HepG2 (cell line): ENCODE results near the gene CNOT8. TPM values are rescaled to one million over a fixed set of nuclear protein-coding genes. Genes with fewer than 3 reads are reported as not detected.

ENCODE experiments used
- BRCA1 ChIP-seq: sonication (generic); formaldehyde crosslinking; IDR thresholded peaks from 2 replicates; pipeline ENCODE4 v1.4.0; 2020; ENCODE audit warnings: missing genetic modification reagents
- ELF1 ChIP-seq: sonication (generic); formaldehyde crosslinking; IDR thresholded peaks from 2 replicates; pipeline ENCODE4 v1.4.0; 2020; ENCODE audit warnings: missing genetic modification reagents
- ETV5 ChIP-seq: IDR thresholded peaks from 2 replicates; pipeline ENCODE4 v1.6.1; 2018; ENCODE audit warnings: missing biosample characterization, missing genetic modification reagents, inconsistent platforms, borderline replicate concordance
- FOXM1 ChIP-seq: sonication (generic); formaldehyde crosslinking; IDR thresholded peaks from 2 replicates; pipeline ENCODE4 v1.5.0; 2020; ENCODE audit warnings: missing genetic modification reagents
- GLI4 ChIP-seq: sonication (generic); formaldehyde crosslinking; IDR thresholded peaks from 2 replicates; pipeline ENCODE4 v1.5.1; 2020; ENCODE audit warnings: missing genetic modification reagents, mild to moderate bottlenecking, moderate library complexity, borderline replicate concordance
- NFIB ChIP-seq: sonication (generic); formaldehyde crosslinking; IDR thresholded peaks from 2 replicates; pipeline ENCODE4 v1.9.0; 2021; ENCODE audit warnings: missing genetic modification reagents, mild to moderate bottlenecking, borderline replicate concordance
- NFYB ChIP-seq: sonication (generic); formaldehyde crosslinking; IDR thresholded peaks from 2 replicates; pipeline ENCODE4 v1.4.0; 2020; ENCODE audit warnings: missing genetic modification reagents
- SMAD9 ChIP-seq: sonication (generic); formaldehyde crosslinking; IDR thresholded peaks from 2 replicates; pipeline ENCODE4 v1.5.1; 2020; ENCODE audit warnings: mild to moderate bottlenecking, missing genetic modification reagents
- TBL1XR1 ChIP-seq: fragments of 150-350 bp; IDR thresholded peaks from 2 replicates; pipeline ENCODE4 v1.6.1; 2014; ENCODE audit warnings: borderline replicate concordance, low read length; ENCODE audit not compliant: partially characterized antibody
- ZC3H13 ChIP-seq: sonication (generic); formaldehyde crosslinking; IDR thresholded peaks from 2 replicates; pipeline ENCODE4 v1.8.1; 2023; ENCODE audit warnings: mild to moderate bottlenecking, missing genetic modification reagents, moderate library complexity
- ZMYM3 ChIP-seq: sonication (generic); formaldehyde crosslinking; IDR thresholded peaks from 2 replicates; pipeline ENCODE4 v1.5.1; 2020; ENCODE audit warnings: mild to moderate bottlenecking, missing genetic modification reagents
- ZNF160 ChIP-seq: sonication (generic); formaldehyde crosslinking; IDR thresholded peaks from 2 replicates; pipeline ENCODE4 v1.8.0; 2022; ENCODE audit warnings: mild to moderate bottlenecking, inconsistent platforms, missing genetic modification reagents
- ZNF253 ChIP-seq: sonication (generic); formaldehyde crosslinking; IDR thresholded peaks from 2 replicates; pipeline ENCODE4 v1.8.0; 2022; ENCODE audit warnings: mild to moderate bottlenecking, missing genetic modification reagents, borderline replicate concordance
- ZNF33B ChIP-seq: sonication (generic); formaldehyde crosslinking; IDR thresholded peaks from 2 replicates; pipeline ENCODE4 v1.5.1; 2020; ENCODE audit warnings: mild to moderate bottlenecking, missing genetic modification reagents
- ZNF501 ChIP-seq: sonication (generic); formaldehyde crosslinking; IDR thresholded peaks from 2 replicates; pipeline ENCODE4 v1.5.1; 2020; ENCODE audit warnings: mild to moderate bottlenecking, moderate library complexity, missing genetic modification reagents
- ZNF615 ChIP-seq: sonication (generic); formaldehyde crosslinking; IDR thresholded peaks from 2 replicates; pipeline ENCODE4 v1.5.0; 2020; ENCODE audit warnings: mild to moderate bottlenecking, missing genetic modification reagents, borderline replicate concordance
- polyA plus RNA-seq, 8 experiments: library from polyadenylated mRNA; depleted of rRNA in 3 of 8; stranded (reverse) in 7 of 8; unstranded in 1 of 8; fragments of >200 nt; fragmentation: Illumina TruSeq in 4 of 8; extraction: Trizol in 4 of 8; gene quantifications; 2 replicates each; pipeline versions ENCODE4 v1.2.1 to v1.2.3, GENCODE V29; 2011 to 2016; ENCODE audit warnings: low read depth in 4 of 8, missing spikeins in 1 of 8, mixed read lengths in 1 of 8; ENCODE audit not compliant: insufficient read depth in 1 of 8
- total RNA-seq, 5 experiments: library from RNA; depleted of rRNA; stranded (reverse); fragments of >200 nt; fragmentation: Illumina TruSeq; extraction: Trizol; gene quantifications; 2 replicates each; pipeline ENCODE4 v1.2.3, GENCODE V29; 2016; ENCODE audit warnings: low read depth in 1 of 5
- TF ChIP-seq, protein P1 (sequence below): sonication (generic); formaldehyde crosslinking; conservative IDR thresholded peaks from 2 replicates; pipeline ENCODE4 v1.4.0; 2020; ENCODE audit warnings: mild to moderate bottlenecking, missing genetic modification reagents, moderate library complexity
- TF ChIP-seq, protein P2 (sequence below): sonication (generic); formaldehyde crosslinking; IDR thresholded peaks from 2 replicates; pipeline ENCODE4 v1.4.0; 2020; ENCODE audit warnings: mild to moderate bottlenecking, missing genetic modification reagents
- TF ChIP-seq, protein P3 (sequence below): sonication (generic); formaldehyde crosslinking; IDR thresholded peaks from 2 replicates; pipeline ENCODE4 v1.4.0; 2020; ENCODE audit warnings: missing genetic modification reagents, borderline replicate concordance

CNOT8 gene
- total and polyA plus RNA-seq, 2 of the 13 experiments (the other 11 are each of a cell fraction or from before 2014, with no cell fraction given): 37.1 to 74.9 TPM

DNA sequence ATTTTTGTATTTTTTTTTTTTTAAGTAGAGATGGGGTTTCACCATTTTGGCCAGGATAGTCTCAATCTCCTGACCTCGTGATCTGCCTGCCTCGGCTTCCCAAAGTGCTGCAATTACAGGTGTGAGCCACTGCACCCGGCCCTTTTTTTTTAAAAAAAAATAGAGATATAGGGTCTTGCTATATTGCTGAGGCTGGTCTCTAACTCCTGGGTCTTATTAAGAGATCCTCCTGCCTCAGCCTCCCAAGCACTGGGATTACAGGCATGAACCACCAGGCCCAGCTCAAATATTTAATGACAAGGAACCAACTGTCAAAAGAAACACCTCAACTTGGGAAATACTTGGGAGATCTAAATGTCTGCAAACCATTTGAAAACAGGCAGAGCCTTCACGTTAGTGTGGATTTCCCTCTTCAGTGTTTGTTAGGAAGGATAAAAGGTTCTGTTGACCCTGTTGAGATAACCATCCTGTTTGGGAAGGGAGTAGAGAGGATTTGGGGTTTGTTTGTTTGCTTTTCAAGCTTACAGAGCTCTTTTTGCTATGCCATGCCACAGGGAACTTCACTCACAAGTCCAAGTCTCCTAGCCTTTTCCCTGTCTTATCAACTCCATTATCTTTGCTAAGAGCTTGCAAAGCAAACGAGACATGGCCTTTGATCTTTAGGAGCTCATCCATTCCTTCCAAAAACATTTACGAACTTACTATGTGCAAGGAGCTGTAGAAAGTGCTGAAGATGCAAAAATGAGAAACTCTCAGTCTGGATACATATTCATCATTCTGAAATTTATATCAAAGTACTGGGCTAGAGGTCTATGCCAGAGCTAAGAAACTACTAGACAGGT lies 15.5 kb upstream of the CNOT8 start (continued):
- TF ChIP-seq ELF1 (CRISPR knock-in tag) (no peak; the same call in 1 of the 2 replicates), ZNF33B (CRISPR knock-in tag) (no peak), ZC3H13 (no peak), GLI4 (no peak), ZMYM3 (CRISPR knock-in tag) (peak; percentile 44; the same call in 1 of the 2 replicates), ETV5 (CRISPR knock-in tag) (peak; percentile 94), SMAD9 (CRISPR knock-in tag) (no peak), NFYB (CRISPR knock-in tag) (no peak), ZNF501 (CRISPR knock-in tag) (no peak), FOXM1 (CRISPR knock-in tag) (no peak), TBL1XR1 (no peak), ZNF160 (CRISPR knock-in tag) (no peak; the same call in 1 of the 2 replicates), NFIB (no peak), ZNF615 (CRISPR knock-in tag) (no peak), BRCA1 (no peak), ZNF253 (CRISPR knock-in tag) (no peak)
- TF ChIP-seq, protein P1, sequence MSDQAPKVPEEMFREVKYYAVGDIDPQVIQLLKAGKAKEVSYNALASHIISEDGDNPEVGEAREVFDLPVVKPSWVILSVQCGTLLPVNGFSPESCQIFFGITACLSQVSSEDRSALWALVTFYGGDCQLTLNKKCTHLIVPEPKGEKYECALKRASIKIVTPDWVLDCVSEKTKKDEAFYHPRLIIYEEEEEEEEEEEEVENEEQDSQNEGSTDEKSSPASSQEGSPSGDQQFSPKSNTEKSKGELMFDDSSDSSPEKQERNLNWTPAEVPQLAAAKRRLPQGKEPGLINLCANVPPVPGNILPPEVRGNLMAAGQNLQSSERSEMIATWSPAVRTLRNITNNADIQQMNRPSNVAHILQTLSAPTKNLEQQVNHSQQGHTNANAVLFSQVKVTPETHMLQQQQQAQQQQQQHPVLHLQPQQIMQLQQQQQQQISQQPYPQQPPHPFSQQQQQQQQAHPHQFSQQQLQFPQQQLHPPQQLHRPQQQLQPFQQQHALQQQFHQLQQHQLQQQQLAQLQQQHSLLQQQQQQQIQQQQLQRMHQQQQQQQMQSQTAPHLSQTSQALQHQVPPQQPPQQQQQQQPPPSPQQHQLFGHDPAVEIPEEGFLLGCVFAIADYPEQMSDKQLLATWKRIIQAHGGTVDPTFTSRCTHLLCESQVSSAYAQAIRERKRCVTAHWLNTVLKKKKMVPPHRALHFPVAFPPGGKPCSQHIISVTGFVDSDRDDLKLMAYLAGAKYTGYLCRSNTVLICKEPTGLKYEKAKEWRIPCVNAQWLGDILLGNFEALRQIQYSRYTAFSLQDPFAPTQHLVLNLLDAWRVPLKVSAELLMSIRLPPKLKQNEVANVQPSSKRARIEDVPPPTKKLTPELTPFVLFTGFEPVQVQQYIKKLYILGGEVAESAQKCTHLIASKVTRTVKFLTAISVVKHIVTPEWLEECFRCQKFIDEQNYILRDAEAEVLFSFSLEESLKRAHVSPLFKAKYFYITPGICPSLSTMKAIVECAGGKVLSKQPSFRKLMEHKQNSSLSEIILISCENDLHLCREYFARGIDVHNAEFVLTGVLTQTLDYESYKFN (CRISPR knock-in tag): peak; percentile 98
- TF ChIP-seq, protein P2, sequence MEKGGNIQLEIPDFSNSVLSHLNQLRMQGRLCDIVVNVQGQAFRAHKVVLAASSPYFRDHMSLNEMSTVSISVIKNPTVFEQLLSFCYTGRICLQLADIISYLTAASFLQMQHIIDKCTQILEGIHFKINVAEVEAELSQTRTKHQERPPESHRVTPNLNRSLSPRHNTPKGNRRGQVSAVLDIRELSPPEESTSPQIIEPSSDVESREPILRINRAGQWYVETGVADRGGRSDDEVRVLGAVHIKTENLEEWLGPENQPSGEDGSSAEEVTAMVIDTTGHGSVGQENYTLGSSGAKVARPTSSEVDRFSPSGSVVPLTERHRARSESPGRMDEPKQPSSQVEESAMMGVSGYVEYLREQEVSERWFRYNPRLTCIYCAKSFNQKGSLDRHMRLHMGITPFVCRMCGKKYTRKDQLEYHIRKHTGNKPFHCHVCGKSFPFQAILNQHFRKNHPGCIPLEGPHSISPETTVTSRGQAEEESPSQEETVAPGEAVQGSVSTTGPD (CRISPR knock-in tag): 0 out of 2 replicates have a peak, but pooled peaks have one; percentile 38
- TF ChIP-seq, protein P3, sequence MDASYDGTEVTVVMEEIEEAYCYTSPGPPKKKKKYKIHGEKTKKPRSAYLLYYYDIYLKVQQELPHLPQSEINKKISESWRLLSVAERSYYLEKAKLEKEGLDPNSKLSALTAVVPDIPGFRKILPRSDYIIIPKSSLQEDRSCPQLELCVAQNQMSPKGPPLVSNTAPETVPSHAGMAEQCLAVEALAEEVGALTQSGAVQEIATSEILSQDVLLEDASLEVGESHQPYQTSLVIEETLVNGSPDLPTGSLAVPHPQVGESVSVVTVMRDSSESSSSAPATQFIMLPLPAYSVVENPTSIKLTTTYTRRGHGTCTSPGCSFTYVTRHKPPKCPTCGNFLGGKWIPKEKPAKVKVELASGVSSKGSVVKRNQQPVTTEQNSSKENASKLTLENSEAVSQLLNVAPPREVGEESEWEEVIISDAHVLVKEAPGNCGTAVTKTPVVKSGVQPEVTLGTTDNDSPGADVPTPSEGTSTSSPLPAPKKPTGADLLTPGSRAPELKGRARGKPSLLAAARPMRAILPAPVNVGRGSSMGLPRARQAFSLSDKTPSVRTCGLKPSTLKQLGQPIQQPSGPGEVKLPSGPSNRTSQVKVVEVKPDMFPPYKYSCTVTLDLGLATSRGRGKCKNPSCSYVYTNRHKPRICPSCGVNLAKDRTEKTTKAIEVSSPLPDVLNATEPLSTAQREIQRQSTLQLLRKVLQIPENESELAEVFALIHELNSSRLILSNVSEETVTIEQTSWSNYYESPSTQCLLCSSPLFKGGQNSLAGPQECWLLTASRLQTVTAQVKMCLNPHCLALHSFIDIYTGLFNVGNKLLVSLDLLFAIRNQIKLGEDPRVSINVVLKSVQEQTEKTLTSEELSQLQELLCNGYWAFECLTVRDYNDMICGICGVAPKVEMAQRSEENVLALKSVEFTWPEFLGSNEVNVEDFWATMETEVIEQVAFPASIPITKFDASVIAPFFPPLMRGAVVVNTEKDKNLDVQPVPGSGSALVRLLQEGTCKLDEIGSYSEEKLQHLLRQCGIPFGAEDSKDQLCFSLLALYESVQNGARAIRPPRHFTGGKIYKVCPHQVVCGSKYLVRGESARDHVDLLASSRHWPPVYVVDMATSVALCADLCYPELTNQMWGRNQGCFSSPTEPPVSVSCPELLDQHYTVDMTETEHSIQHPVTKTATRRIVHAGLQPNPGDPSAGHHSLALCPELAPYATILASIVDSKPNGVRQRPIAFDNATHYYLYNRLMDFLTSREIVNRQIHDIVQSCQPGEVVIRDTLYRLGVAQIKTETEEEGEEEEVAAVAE (CRISPR knock-in tag): no peak
